ENCODE data around the gene FGF12.

FGF12 gene

GRCh38 chr3:192684151-192684550 is 43.2 kb downstream of the FGF12 start:
- DNase-seq = no peak

DNA sequence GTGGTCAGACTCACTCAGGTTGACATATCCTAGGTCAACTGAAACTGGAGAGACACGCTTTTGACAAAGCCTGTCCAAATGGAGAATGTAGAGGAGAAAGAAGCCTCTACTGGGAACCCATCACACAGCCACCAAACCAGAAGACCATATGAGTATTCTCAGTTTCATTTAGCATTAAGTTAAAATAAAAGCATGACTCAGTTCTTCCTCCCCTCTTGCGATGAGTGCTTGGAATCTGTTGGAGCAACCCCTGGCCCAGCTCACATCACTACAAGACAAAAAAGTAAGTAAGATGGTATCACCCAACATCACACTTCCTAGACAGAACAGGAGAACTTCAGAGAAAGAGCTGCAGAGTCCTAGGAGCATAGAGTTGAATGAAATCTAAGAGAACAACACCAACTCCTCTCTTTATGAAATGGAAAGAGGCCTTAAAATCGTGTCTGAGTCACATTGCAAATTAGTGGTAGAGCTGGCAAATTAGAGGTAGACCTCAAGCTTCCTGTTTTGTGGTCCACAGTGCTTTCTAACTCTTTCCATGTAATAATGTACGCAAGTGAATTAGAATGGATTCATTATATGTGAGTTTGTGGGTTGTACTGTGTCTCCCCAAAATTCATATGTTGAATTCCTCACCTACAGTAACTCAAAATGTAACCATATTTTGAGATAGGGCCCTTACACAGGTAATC is 51.2 kb downstream of the FGF12 start:
- DNase-seq = no peak

DNA sequence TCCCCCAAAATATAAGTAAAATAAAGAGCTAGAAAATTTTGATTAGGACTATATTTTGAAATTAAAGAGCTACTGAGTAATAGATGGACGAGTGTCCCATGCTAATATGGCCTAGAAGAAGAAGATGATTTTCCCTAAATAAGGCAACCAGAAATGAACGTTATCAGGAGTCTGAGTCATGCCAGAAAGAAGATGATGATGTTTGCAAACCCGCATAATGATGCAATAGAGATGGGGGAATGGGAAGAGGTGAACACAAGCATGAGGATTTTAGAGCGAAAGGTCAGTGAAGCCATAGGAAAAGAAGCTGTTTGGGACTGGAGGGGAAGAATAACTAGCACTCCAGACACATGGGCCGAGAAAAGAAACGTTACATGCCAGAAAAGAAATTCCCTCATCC is 71.7 kb downstream of the FGF12 start:
- DNase-seq = no peak

GRCh38 chr3:192655040-192655439 is 72.3 kb downstream of the FGF12 start:
- no peak for DNase-seq

- DNase-seq = no peak
Observed at GRCh38 chr3:192653862-192654261, 73.5 kb downstream of the FGF12 start.

DNA sequence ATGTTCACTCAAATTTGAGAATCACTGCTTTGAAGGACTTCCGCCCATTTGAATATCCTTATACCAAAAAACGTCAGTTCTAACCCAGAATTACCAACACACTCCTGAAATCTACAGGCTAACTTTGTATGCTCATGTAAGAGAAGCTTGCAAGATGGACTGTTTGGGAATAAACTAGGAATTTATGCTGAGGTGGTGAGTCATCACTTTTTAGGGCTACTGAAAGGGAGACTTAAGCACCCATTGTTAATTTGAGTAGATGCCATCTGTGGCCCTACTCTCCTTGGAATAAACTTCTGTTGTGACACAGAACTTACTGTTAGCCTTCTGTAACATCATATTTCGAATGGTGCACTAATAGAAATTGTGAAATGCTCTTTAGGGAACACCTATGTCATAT is 74.6 kb downstream of the FGF12 start:
- no peak for DNase-seq

GRCh38 chr3:192651836-192652512 is 75.4 kb downstream of the FGF12 start:
- no peak for DNase-seq

DNA sequence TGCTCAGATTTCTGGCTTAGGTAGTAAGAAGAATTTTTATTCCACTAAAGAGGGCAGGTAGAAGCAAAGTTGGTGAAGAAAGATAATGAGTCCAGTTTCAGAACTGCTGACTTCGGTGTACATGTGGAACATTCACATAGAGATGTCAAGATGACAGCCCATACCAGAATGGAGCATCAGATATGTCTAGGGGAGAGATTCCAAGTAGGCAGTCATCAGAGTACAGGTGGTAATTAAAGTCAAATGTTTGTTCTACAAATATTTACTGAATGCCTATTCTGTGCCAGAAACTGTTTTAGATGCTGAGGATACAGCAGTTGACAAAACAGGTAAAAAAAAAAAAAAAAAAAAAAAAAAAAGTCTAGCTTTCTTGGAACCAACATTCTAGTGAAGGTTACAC is 81.9 kb downstream of the FGF12 start:
- no peak for DNase-seq

GRCh38 chr3:192642651-192643050 is 84.7 kb downstream of the FGF12 start:
- no peak for DNase-seq

GRCh38 chr3:192641919-192642318 is 85.4 kb downstream of the FGF12 start:
- no peak for DNase-seq

DNA sequence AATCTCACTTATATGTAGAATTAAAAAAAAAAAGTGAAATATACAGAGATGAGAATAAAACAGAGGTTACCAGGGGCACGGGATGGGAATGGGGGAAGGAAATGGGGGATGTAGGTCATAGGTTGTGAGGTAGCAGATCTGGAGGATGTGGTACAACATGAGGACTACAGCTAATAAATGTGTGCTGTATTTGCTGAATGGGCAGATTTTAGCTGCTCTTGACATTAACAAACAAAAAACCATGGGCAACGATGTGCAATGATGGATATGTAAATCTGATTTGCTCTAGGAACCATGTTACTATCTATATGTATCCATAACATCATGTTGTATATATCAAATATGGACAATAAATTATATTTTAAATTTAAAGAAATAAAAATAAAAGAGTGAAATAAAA is 87.4 kb downstream of the FGF12 start:
- no peak for DNase-seq

GRCh38 chr3:192637803-192638202 is 89.5 kb downstream of the FGF12 start:
- DNase-seq = no peak

DNA sequence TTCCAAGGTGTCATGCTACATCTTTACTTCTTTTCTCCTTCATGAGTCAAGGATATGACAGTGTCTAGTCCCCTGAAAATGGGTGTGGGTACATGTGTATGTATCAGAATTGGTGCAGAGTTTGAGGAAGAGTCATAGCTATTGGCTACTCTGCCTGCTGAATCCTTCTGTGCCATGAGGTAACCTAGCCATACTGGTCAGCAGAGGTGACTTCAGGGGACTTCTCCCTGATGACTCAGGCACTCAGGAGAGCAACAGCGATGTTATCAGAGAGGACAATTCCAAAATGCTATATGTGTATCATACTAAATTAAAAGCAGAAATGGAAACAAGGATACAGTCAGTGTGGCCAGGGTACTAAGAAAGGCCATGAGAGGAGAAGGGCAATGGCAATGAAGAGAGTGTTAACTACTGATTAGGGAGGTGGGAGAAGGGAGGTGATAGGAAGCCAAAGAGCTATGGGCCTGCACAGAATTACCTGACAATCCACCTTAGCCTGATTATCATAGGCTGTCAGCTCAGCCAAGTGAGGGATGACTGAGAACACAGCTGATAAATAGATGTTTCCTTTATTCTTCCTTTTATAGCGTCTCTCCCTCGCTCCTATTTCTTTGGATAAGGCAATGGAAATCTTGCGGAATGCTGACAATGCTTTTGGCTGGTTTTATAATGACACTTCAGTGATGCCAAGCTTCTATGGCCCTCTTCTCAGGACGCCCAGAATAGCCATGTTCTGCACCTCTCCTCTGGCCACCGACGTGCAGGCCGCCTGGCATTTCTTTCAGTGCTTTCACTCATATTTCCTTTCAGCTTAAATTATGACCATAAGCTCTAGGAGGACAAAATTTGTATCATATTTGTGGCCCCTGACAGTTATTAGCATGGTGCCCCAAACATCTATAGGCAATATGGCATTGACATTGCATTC is 90.6 kb downstream of the FGF12 start:
- no peak for DNase-seq

DNA sequence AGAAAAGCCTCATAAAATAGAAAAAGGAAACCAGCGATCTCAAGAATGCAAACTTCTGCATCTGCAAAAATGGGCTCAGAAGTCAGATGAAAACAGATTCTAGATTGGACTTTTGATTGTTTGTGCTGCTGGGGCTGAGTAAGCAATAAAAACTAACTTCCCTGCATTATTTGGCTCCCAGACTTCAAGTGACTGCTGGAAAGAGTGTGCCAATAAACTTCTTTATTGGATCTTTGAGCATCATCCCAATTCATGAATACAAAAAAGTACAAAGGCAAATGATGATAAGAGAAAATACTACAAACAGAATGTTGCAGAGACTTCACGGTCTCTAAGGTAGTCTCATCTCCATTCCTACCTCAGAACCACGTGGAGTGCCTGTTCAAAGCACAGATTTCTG is 97.9 kb downstream of the FGF12 start:
- DNase-seq = no peak

GRCh38 chr3:192621909-192622308 is 105.4 kb downstream of the FGF12 start:
- no peak for DNase-seq

DNA sequence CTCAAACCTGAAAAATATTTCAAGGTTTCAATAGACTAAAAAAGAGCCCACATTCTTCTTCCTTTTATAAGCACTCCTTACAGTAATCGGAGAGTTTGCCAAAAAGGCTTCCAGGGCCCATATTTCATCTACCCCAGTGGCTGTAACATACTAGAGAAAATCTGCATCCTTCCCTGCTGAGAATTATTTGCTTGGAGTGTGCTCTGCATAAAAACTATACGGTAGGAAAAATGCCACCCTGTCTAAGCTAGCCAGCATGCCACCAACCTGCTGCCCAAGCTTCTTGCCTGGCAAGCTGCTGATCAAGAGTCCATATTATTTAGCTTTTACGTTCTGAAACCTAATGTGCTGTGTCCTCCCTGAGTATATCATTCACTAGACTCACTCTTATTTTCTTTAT is 107.1 kb downstream of the FGF12 start:
- no peak for DNase-seq

DNA sequence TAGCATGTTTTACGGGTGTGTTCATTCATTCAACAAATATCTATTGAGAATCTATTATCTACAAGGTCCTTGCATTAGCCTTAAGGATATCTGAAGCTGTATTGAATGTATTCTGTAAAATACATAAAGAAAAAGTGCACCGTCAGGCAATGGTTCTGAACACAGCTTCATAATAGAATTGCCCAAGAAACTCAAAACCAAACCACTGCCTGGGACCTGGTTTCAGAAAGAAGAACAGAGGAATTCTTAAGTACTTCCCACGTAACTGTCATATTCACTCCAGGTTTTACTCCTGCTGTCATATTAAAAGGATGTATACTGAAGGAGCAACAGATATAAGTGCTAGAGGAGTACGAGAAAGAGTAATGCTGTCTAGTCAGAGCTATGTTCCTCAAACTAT is 115.9 kb downstream of the FGF12 start:
- DNase-seq = no peak

DNA sequence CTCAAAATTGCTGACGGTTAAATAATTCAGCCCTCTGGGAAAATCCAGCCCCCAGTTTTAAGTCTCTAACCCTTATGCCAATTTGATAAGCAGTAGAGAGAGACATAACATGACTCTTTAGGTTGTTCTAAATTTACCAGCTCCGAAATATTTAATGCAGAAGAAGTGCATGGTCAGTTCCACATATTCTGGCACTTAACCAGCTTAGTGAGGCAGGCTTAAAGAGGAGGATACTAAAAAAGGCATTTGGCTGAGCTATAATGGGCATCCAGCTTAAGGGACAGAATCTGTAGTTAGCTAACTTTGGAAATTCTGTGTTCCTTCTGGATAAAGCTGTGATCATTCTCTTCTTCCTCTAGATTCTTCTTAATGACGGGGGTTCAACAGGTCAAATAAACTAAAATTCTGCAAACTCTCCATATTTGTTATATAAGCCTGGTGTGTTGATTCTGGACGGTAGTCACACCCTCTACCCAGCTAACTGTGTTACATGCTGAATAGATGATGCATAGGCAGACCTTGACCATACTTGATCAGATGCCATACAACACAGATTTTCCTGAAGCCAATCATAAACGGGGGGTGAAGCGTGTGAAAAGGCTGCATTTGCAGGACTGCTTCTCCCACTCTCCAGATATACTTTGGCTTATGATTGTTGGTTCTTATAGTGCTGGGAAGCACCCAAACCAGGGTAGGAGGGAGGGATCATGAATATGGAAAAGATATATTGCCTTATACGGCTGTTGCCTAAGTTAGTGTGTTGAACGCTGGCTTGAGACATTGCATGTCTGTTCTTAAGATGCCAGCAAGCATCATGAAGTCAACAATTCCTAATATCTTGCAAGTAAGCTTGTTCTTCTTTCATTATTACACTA is 118.4 kb downstream of the FGF12 start:
- no peak for DNase-seq

DNA sequence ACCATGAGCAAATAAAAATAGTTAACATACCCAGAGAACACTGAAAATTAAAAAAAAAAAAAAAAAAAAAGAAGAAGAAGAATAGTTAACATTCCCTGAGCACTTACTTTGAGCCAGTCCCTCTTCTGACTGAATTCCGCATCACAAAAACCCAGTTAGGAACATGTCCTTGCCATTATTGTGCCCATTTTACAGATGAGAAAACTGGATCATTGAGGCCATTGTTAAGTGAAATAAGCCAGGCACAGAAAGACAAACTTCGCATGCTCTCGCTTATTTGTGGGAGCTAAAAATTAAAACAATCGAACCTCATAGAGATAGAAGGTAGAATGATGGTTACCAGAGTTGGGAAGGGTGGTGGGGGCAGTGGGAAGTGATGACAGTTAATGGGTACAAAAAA is 119.5 kb downstream of the FGF12 start:
- no peak for DNase-seq

DNA sequence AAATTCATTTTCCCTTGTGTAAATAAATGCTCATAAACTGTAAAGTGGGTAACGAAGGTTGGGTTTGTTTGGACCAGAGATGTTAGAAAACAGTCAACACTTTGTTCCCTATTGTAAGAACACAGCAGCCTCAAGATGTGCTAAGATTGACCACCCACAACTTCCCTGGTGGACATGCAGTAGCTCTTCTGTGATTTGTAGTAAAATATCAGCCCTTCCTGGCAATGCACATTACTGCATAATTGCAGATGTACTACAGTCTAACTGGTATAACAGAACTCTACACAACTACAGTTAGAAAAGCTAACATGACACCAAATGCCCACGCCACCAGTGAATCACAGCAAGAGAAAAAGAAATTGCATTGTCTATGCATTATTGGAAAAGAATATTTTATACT is 129.4 kb downstream of the FGF12 start:
- DNase-seq = no peak

DNA sequence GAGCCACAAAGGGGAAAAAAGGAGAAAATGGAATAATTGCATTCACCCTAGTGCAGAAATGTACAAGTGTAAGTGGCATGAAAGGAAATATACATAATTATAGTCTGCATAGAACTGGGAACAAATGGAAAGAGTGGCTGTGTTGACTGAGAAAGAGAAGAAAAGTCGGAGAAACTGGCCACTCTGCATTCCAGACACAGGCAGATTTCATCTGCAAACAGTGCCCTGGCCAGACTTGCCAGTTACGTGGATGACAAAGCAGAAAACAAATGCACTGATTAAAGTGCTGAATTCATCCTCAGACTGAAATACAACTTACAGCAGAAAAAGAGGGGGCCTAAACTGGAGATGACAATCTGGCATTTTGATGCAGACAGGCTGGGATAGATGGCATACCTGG is 129.8 kb downstream of the FGF12 start:
- DNase-seq = no peak

GRCh38 chr3:192578729-192579128 is 148.6 kb downstream of the FGF12 start:
- DNase-seq = no peak

- no peak for DNase-seq
Observed at GRCh38 chr3:192577811-192578210, 149.5 kb downstream of the FGF12 start.
